Retinal pigment epithelial cell (primary cell): ENCODE data around the gene AOX1.
"Not testable (repeated sequence)": the region's sequence is repeated elsewhere in the genome, so short reads cannot be mapped to it uniquely, and the experiment has no call there.

Source experiments
- DNase-seq: peaks from one replicate; pipeline ENCODE4 v3.0.0-alpha.2; 2010; ENCODE audit warnings: low read depth
- H3K4me3 ChIP-seq: 2 replicates; pipeline ENCODE4 v1.5.1; 2011; ENCODE audit warnings: mild to moderate bottlenecking, low read length, control low read depth, moderate library complexity
- CTCF ChIP-seq: conservative IDR thresholded peaks from 2 replicates; pipeline ENCODE4 v1.5.1; 2011; ENCODE audit warnings: low read depth, low read length, control low read depth, inconsistent platforms

The AOX1 gene

GRCh38 chr2:200705305-200706041, 119.7 kb downstream of the AOX1 start:
- DNase-seq = no peak
- peak; percentile 33 for TF ChIP-seq CTCF
- no peak overlapping the region for H3K4me3 ChIP-seq

- TF ChIP-seq CTCF = no peak
- H3K4me3 ChIP-seq = no peak overlapping the region
- DNase-seq = no peak
Measured at GRCh38 chr2:200708943-200709342, 123.1 kb downstream of the AOX1 start.

GRCh38 chr2:200713003-200713703, 127.3 kb downstream of the AOX1 start:
- peak; percentile 76 for DNase-seq
- TF ChIP-seq CTCF = peak; percentile 85
- peak overlapping the region; percentile 50 for H3K4me3 ChIP-seq

- TF ChIP-seq CTCF = no peak
- DNase-seq = no peak
- H3K4me3 ChIP-seq = no peak overlapping the region
Measured at GRCh38 chr2:200713704-200714064, 127.9 kb downstream of the AOX1 start.

- not testable (repeated sequence) for H3K4me3 ChIP-seq, DNase-seq
Measured at GRCh38 chr2:200715014-200715413, 129.2 kb downstream of the AOX1 start.

GRCh38 chr2:200716386-200716785, 130.6 kb downstream of the AOX1 start:
- H3K4me3 ChIP-seq = no peak overlapping the region
- TF ChIP-seq CTCF = no peak
- DNase-seq = no peak
